Inflammatory macrophage (primary cell): Measurements from ENCODE around the gene SLC25A11.

Experiments used
- DNase-seq, 2 donors: peaks; one replicate each; pipeline ENCODE4 v3.0.0-alpha.2; 2020 to 2022

Gene SLC25A11

GRCh38 chr17:4966844-4967538 lies 27.1 kb upstream of the SLC25A11 start:
- DNase-seq, result peak; percentile 99

DNA sequence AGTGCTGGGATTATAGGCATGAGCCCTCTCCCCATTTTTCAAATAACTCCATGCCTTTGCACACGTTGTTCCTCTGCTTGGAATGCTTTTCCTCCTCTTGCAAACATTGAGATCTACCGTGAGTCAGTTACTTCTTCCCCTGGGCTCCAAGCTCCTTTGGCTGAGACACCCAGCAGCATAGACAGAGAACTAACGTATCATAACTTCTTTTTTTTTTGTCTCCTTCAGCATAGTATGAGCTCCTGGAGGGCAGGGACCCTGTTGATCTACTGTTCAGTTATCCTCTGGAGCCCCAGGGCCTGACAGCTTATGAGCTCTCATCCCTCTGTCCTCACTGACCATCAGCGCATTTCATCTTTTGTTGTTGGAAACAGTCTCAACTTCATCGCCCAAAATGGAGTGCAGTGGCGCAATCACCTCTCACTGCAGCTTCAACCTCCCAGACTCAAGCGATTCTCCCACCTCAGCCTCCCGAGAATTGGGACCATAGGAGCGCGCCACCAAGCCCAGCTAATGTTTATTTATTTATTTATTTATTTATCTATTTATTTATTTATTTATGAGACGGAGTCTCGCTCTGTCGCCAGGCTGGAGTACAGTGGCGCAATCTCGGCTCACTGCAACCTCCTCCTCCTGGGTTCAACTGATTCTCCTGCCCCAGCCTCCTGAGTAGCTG lies 25.6 kb upstream of the SLC25A11 start:
- DNase-seq, result no peak

DNA sequence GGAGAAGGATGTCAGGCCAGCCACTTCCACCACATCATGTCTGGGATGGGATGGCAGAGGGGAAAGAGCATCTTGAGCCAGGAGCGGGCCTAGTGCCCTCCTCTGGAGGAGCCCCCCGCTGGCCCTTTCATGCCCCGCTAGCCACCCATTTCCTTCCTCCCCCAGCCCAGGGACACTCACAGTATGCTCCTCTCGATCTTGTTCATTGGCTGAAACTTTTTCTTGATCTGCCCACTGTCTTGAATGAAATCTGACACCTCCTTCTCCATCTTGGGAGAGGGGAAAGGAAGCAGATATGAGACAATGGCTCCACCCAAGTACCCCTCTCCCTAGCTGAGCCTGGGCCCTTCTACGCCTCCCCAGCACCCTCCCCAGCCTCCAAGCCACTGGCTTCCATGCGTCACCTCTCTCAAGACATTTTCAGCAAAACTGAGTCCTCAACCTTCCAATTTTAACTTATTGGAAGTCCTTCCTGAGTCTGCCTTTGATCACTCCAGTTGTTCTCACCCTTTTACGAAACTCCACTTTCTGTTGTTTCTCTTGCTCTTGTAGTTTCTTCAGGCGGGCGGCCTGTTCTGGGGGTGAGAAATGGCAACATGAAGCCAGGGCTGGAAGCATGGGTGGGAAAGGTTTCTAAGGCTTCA lies 20.6 kb upstream of the SLC25A11 start:
- no peak for DNase-seq

DNA sequence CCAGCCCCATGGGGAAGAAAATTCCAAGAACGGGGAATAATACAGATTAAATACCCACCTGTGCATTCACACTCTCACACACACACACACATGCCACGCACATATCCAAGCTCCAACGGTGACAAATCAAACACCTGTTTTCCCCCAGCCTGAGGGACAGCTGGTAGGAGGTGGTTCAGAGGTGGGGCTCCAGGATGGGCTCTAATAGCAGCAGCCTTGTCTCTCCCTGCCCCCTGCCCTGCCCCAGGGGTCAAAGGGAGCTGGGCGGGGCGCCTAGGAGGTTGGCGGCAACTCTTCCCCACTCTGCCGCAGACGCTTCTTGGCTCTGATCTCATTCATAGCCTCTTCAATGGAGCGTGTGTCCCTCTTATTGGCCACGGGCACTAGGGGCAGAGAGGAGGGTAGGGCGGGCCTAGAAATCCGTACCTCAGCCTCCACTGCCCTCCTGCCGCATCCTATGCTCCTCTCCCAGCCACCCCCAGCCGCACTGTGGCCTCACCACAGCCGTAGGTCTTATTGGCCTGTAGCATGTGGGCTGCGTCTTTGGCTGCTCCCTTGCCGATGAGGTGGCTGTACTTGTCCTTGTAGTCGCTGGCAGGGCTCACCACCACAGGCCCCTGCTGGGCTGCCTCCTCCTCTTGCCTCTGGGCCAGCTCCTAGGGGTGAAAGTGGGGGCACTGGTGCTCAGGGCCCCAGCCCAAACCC lies 19.6 kb upstream of the SLC25A11 start:
- DNase-seq, result no peak

GRCh38 chr17:4958102-4958501 lies 18.3 kb upstream of the SLC25A11 start:
- no peak for DNase-seq

DNA sequence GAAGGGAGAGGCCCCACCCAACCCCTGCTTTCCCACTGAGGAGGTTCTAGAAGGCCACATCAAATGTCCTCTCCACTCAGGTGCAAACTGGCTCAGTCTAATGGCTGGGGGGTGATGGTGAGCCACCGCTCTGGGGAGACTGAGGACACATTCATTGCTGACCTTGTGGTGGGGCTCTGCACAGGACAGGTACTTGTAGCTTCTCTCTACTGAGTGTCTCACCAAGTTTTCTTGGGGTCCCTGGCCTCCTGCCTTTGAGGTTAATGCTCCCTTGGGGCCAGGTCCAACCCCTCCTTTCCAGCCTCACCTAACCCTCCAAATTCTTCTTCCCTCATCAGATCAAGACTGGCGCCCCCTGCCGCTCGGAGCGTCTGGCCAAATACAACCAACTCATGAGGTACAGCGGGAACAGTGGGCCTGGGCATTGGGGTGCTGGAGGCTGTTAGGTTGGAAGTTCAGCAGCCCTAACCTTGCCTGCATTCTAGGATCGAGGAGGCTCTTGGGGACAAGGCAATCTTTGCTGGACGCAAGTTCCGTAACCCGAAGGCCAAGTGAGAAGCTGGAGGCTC lies 16.7 kb upstream of the SLC25A11 start:
- peak in 1 of 2 donors; percentile 36 for DNase-seq

DNA sequence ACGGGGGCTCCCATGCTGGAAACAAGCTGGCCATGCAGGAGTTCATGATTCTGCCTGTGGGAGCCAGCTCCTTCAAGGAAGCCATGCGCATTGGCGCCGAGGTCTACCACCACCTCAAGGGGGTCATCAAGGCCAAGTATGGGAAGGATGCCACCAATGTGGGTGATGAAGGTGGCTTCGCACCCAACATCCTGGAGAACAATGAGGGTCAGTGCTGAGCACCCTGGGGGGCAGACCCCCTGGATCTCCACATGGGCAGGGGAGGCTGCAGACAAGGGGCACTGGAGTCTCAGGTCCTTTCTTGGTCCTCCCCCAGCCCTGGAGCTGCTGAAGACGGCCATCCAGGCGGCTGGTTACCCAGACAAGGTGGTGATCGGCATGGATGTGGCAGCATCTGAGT lies 15.2 kb upstream of the SLC25A11 start:
- no peak for DNase-seq

- DNase-seq, result no peak
These were observed 13.7 kb upstream of the SLC25A11 start for GRCh38 chr17:4953451-4953961.

DNA sequence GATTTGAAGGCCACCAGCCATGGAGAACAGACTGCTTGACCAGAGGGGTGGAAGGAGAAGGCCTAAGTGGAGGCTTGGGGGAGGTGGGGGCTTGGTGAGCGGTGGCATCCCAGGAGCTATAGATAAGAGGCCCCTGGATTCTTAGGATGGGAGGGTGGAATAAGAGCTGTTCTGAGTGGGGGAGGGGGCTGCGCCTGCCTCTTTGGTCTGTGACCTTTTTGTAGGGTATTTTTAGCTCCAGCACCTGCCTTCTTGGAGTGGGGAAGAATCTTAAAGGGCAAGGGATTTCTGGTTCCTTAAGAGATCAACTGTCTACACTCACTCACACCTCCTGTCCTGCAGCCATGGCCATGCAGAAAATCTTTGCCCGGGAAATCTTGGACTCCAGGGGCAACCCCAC lies 11.6 kb upstream of the SLC25A11 start:
- DNase-seq, result no peak

DNA sequence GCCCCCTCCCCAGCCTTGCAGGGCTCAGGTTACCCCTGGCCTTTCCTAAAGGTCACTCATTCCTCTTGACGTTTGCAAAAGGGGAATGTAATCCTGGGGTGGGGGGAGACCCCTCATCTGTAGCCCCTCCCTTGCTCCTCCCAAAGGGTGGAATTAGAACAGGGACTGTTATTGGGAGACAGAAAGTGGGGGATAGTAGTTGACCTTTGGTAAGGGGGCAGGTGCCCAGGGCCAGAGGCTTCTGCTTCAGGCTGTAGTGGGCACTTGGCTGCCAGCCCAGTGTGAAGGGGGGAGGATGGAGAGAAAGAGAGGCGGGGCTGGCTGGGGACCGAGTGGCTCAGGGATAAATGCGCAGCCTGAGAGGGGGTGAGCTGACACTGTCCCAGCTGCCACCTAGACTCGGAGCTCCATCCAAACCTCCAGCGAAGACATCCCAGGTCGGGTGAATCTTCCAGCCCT lies 10.9 kb upstream of the SLC25A11 start, which contains the start of gene ENO3:
Gene ENO3, plus strand, starts transcription at position 374 of the 459 bp plus-strand sequence. CDS start 711 bp downstream, outside the sequence.
- DNase-seq, result peak in 1 of 2 donors; percentile 0

GRCh38 chr17:4950075-4950745 lies 10.4 kb upstream of the SLC25A11 start:
- peak in 1 of 2 donors; percentile 38 for DNase-seq

GRCh38 chr17:4949321-4950074 lies 9.7 kb upstream of the SLC25A11 start:
- peak; percentile 86 to 91 for DNase-seq

GRCh38 chr17:4948931-4949320 lies 9.1 kb upstream of the SLC25A11 start:
- DNase-seq, result peak; percentile 93 to 95

DNA sequence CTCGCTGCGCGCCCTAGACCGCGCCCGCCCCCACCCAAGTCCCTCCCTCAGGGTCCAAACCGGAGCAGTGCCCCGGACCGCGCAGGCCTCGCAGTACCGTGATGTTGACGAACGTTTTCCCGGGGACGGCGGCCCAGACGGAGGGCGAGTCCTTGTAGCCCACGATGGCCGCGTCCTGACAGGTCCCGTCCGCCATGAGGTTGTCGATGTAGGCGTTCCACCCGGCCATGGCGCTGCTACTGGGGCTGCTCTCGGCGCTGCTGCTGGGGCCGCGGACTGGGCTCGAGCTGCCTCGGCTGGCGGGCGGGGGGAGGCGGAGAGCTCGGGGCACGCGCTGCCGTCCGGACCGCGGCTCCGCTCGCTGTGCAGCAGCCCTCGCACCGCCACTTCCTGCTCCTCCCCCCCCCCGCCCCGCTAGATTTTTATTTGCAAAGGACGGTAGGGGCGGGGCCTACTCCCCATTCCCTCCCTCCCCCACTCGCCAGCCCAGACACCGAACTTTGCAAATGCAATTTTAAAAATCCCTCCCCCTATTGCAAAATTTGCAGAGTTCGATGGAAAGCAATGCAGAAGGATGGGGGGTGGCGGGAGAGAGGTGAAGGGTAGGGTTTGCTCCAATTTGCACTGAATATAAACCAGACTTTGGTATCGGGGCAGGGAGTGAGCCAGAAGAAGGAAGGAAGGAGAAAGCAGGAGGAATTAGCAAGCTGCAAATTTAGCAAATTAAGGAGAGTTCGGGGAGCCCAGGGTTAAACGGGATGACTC lies 8.5 kb upstream of the SLC25A11 start, which contains the start of gene PFN1:
Gene PFN1, minus strand, starts transcription at position 365 of the 765 bp plus-strand sequence. Its CDS starts 136 bp downstream, at position 229.
- peak; percentile 95 to 98 for DNase-seq

DNA sequence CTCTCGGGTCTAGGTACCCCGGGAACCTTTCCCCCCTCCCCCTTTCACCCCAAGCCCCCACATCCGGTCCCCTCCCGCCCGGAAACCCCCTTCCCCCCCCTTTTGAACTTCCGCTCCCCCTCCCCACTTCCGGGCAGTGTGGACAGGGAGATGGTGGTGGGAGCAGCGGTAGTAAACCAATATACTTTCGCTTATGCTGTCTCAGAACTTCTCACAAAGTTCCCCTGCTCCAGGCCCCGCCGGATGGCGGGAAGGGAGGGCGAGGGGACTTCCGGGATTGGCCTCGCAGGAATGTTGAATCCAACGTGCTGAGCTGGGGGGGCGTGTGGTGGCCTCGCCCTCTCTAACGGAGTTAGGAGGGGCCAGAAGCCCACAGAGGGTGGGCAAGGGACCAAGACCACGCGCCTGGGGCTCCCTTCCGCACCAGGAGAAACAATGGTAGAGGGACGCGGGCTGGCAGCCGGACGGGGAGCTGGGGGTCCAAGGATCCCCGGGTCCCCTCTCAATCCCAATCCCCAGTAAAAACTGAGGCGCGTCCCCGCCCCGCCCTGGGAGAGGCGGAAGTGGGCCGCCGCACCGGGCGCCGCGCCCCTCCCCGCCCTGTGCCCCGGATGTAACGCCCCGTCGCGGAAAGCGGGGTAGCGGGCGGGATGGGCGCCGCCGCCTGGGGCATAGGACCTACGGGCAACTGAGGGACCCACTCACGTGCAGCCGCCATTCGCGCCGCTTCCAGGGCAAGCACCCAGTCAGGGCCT lies 7.7 kb upstream of the SLC25A11 start:
- peak; percentile 52 to 68 for DNase-seq

DNA sequence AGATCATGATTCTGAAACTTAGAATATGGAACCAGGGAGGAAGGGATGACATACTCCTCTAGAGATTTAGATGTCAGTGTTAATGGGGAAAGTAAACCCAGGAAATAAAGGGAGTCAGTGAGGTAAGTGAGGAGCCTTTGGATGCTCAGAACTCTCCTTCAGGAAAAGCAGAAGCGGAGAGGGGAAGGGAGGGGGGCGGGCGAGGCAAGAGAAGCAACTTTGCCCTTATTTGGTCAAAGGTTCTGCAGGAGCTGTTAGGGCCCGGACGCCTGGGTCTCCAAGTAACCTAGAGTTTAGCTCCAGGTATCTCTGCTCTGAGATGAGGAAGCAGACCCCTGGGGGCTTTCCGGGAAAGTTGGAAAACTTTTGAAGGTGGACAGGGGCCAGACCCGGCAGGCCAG lies 7.2 kb upstream of the SLC25A11 start:
- DNase-seq, result peak; percentile 22 to 27

DNA sequence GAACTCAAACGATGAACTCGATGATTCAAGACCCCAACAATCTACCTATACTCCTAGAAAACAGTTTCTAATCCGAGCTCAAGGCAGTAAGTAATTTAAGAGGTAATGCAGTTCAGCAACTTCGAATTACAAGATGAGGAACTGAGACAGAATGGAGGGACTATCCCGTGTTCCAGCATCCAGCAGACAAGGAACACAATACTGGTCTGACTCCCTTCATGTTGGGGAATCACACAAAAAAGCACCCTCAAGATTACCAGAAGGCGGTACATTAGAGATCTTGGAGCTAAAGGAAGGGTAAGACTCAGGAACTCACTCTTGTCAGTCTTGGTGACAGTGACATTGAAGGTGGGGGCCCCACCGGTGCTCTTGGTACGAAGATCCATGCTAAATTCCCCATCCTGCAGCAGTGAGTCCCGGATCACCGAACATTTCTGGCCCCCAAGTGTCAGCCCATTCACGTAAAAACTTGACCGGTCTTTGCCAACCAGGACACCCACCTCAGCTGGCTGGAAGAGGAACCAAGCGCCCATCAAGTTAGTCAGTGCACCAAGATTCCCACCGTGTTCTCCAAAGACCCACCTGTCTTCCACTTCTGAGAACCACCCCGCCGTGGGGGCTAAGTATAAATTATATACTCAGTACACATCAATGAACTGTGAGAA lies 6.6 kb upstream of the SLC25A11 start:
- peak in 1 of 2 donors; percentile 25 for DNase-seq

DNA sequence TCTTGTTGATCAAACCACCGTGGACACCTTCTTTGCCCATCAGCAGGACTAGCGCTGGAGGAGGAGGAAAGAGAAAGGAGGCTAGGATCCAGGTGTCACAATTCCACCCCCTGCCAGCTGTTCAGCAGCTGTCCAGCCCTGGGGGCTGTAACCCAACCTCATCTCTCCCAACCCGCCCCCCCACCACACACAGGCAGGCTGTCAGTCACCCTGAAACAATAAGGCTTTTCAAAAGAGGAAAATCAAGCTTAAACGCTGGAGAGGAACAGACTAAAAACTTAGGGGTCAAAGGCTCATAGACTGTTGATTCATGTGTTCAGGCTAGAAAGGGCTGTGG lies 6.1 kb upstream of the SLC25A11 start:
- DNase-seq, result no peak
